Stimulated activated CD4-positive, alpha-beta T cell treated with anti-CD3 and anti-CD28 coated beads, TNF-alpha, amount 100 ng/mL, for 24 hours (primary cell): ENCODE measurements around the gene RASIP1.

Experiments
- DNase-seq, 3 experiments: peaks; one replicate each; pipeline ENCODE4 v3.0.0-alpha.2; 2020; ENCODE audit warnings: low read depth in 3 of 3

The RASIP1 gene

GRCh38 chr19:48673436-48674100, 66.8 kb downstream of the RASIP1 start:
- DNase-seq, result no peak

DNA sequence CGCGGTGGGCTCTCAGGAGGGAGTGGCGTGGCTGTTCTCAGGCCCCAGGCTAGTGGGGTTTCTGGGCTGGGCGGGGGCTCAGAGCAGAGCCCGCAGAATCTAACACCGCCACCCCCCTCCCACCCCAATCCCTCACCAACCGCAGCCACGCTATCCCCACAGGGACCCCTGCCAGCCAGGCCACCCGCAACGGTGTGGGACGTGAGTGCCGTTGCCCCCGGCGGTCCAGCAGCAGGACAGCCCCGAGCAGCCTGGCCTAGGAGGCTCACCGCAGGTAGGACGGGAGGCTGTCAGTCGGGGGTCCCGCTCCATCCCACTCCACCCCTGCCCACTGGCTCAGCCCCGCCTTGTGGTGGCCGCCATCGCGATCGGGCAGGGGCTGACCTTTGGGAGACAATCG, 67.4 kb downstream of the RASIP1 start, which contains the start of gene NTN5:
Gene NTN5, minus strand, starts transcription at position 24 of the 400 bp plus-strand sequence. CDS start 2,031 bp downstream, outside the sequence.
- DNase-seq, result no peak

DNA sequence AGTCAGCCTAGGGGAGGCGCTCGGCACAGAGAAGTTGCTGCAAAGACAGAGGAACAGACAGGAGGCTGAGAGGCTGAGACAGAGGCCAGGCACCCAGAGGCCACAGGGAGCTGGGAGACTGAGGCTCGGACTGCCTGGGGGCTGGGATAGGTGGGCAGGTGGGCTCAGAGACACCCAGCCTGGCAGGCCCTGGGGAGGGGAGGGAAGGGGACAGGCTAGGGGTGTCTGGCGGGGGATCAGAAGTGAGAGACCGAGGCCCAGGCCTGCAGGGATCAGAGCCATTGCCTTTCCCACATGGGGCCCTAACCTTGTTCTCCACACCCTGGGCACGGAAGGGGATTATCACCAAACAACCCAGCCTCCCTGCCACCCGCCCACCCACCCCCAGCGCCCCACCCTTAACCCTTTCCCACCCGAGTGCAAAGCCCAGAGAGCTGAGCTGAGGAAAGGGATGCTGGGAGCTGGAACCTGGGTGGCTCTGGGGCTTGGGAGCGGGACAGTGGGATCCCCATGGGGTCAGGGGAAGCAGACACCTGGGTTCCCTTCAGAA, 68.9 kb downstream of the RASIP1 start:
- no peak for DNase-seq

- DNase-seq, result no peak
Observed at GRCh38 chr19:48670699-48671445, 69.5 kb downstream of the RASIP1 start.
